Fibroblast of mammary gland (primary cell): ENCODE results near the gene TSPAN9.
"Not testable (repeated sequence)": the region's sequence is repeated elsewhere in the genome, so short reads cannot be mapped to it uniquely, and the experiment has no call there.

Experiments
- DNase-seq: peaks from one replicate; pipeline ENCODE4 v3.0.0-alpha.2; 2010; ENCODE audit warnings: low read depth
- H3K4me3 ChIP-seq: 2 replicates; pipeline ENCODE4 v1.5.1; 2011; ENCODE audit warnings: low read depth, mild to moderate bottlenecking, low read length, moderate library complexity; ENCODE audit not compliant: control insufficient read depth
- CTCF ChIP-seq: conservative IDR thresholded peaks from 2 replicates; pipeline ENCODE4 v1.5.1; 2011; ENCODE audit warnings: low read depth, low read length, inconsistent platforms; ENCODE audit not compliant: control insufficient read depth, insufficient read depth

TSPAN9 gene

GRCh38 chr12:3061501-3062215, 15.5 kb upstream of the TSPAN9 start:
- no peak overlapping the region for H3K4me3 ChIP-seq
- DNase-seq = no peak
- TF ChIP-seq CTCF = no peak

GRCh38 chr12:3065300-3065699, 11.9 kb upstream of the TSPAN9 start:
- TF ChIP-seq CTCF = no peak
- DNase-seq = no peak
- no peak overlapping the region for H3K4me3 ChIP-seq

GRCh38 chr12:3065846-3066245, 11.3 kb upstream of the TSPAN9 start:
- not testable (repeated sequence) for DNase-seq, H3K4me3 ChIP-seq

GRCh38 chr12:3069714-3070113, 7.5 kb upstream of the TSPAN9 start:
- DNase-seq = no peak
- no peak overlapping the region for H3K4me3 ChIP-seq

GRCh38 chr12:3071107-3071506, 6.1 kb upstream of the TSPAN9 start:
- DNase-seq = no peak
- no peak overlapping the region for H3K4me3 ChIP-seq
- no peak for TF ChIP-seq CTCF

More at GRCh38 chr12:3069714-3070113, 7.5 kb upstream of the TSPAN9 start:
- TF ChIP-seq CTCF = no peak

- no peak for TF ChIP-seq CTCF
- no peak for DNase-seq
- no peak overlapping the region for H3K4me3 ChIP-seq
These were observed 5.5 kb upstream of the TSPAN9 start for GRCh38 chr12:3071710-3072109.

- peak; percentile 99 for TF ChIP-seq CTCF
- DNase-seq = peak; percentile 86
- H3K4me3 ChIP-seq = no peak overlapping the region
These were observed 3.5 kb upstream of the TSPAN9 start for GRCh38 chr12:3073438-3074250.
